ENCODE data around the gene RNF130. TPM values are rescaled to one million over a fixed set of nuclear protein-coding genes. Genes with fewer than 3 reads are reported as not detected.

The RNF130 gene
- total RNA-seq, 4 donors from 2014 or later, result 84.7 to 105 (median 98.5) TPM

DNA sequence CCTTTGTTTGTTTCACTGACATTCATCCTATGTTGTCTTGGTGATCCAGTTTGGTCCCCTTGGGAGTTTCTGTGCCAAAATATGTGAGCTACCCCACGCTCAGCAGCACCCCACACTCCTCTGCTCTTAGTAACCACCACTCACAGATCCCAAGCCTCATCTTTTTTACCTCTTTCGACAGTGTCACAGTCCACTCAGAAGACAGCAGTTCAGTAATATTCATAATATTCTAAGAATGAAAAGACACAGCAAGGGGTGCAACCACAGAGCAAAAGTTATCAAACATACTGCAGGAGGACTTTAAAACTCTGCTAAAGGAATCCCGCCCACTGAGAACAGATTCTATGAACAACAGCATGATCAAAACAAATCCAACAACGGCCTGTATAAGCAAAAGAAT, 28.2 kb downstream of the RNF130 start:
- peaks cover 0 to 20% of the 10 kb centered on the region in 2 donors for H3K36me3 ChIP-seq
- peaks cover 0 to 32% (median 4%) of the 10 kb centered on the region in 3 donors for H3K4me1 ChIP-seq
- no peak for ATAC-seq
- TF ChIP-seq POLR2AphosphoS5 (IDR thresholded peaks at IDR 0.05) (no peak), EP300 (IDR thresholded peaks at IDR 0.05) (no peak), POLR2A (IDR thresholded peaks at IDR 0.05) (no peak)
- TF ChIP-seq, protein P1, sequence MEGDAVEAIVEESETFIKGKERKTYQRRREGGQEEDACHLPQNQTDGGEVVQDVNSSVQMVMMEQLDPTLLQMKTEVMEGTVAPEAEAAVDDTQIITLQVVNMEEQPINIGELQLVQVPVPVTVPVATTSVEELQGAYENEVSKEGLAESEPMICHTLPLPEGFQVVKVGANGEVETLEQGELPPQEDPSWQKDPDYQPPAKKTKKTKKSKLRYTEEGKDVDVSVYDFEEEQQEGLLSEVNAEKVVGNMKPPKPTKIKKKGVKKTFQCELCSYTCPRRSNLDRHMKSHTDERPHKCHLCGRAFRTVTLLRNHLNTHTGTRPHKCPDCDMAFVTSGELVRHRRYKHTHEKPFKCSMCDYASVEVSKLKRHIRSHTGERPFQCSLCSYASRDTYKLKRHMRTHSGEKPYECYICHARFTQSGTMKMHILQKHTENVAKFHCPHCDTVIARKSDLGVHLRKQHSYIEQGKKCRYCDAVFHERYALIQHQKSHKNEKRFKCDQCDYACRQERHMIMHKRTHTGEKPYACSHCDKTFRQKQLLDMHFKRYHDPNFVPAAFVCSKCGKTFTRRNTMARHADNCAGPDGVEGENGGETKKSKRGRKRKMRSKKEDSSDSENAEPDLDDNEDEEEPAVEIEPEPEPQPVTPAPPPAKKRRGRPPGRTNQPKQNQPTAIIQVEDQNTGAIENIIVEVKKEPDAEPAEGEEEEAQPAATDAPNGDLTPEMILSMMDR (IDR thresholded peaks at IDR 0.05), result no peak
- WGBS, 2 donors (ENCODE audit: low coverage in 1 of 2), result 52 to 65% methylated on average over 3 of the region's 4 CpGs
- H3K27ac ChIP-seq, result no peak overlapping the region
- H3K9me3 ChIP-seq, result no peaks in the 10 kb centered on the region
- H3K4me3 ChIP-seq, result no peak overlapping the region
- H3K27me3 ChIP-seq, result no peaks in the 10 kb centered on the region

- WGBS, 2 donors (ENCODE audit: low coverage in 1 of 2), result 92 to 94% methylated on average over 13 to 15 of the region's 15 CpGs
- TF ChIP-seq, protein P1 (IDR thresholded peaks at IDR 0.05), result no peak
- TF ChIP-seq POLR2A (IDR thresholded peaks at IDR 0.05) (no peak), EP300 (IDR thresholded peaks at IDR 0.05) (no peak), POLR2AphosphoS5 (IDR thresholded peaks at IDR 0.05) (no peak)
- Histone ChIP-seq H3K9me3 (no peaks in the 10 kb centered on the region), H3K27ac (no peak overlapping the region), H3K27me3 (no peaks in the 10 kb centered on the region), H3K36me3 (peaks cover 0 to 37% of the 10 kb centered on the region in 2 donors), H3K4me1 (peaks cover 0 to 14% (median 0%) of the 10 kb centered on the region in 3 donors), H3K4me3 (no peak overlapping the region)
- no peak for ATAC-seq
These were observed 30.0 kb downstream of the RNF130 start for GRCh38 chr5:180041301-180042274.

DNA sequence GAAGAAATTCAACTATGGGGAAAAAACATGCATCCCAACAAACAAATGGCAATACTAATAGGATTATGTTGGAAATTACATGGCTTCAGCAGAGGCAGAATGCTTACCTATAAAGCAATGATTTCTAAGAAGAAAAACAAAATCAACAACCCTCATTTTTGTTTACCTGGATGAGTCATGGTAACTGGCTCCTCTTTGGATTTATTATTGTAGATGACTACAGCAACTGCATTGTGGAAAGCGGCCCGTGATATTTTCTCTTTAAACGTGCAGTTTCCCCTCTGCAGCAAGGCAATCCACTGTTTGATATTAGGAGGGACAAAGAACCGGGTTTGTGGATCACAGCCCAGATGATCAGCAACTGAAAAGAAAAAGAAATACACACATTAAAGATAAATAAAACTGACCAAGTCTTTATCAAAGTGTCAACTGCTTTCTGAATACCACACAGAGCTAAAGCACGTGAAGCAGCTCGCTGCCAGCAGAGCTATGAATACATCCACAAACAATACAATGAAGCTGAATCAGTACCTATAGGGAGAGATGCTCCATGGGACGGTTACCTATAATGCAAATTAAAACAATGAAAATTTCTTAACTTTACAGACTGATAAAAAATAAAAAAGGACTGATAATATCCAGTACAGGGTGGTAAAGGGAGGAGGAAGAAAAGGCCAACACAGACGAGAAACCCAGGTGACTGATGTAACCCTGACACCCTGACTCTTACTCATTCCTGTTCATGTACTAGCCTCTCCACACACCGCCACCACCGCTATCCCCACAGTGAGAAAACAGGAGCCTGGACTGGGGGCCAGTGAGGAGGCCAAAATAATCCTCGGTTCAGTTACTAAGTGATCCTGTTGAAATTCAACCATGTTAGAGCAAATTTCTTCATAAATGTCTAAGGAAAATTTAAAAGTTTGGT, 31.0 kb downstream of the RNF130 start:
- no peak overlapping the region for H3K27ac ChIP-seq
- no peak overlapping the region for H3K4me3 ChIP-seq
- peaks cover 0 to 11% (median 0%) of the 10 kb centered on the region in 3 donors for H3K4me1 ChIP-seq
- WGBS, 2 donors (ENCODE audit: low coverage in 1 of 2), result 76 to 85% methylated on average over 7 to 11 of the region's 11 CpGs
- H3K27me3 ChIP-seq, result no peaks in the 10 kb centered on the region
- H3K36me3 ChIP-seq, result peaks cover 0 to 46% of the 10 kb centered on the region in 2 donors
- peaks cover 0 to 10% (median 0%) of the 10 kb centered on the region in 3 donors for H3K9me3 ChIP-seq
- no peak for ATAC-seq
- no peak for TF ChIP-seq POLR2AphosphoS5 (IDR thresholded peaks at IDR 0.05)

- WGBS, 2 donors (ENCODE audit: low coverage in 1 of 2), result 93% methylated on average over 4 to 5 of the region's 5 CpGs
- H3K4me1 ChIP-seq, result no peaks in the 10 kb centered on the region
- no peak overlapping the region for H3K4me3 ChIP-seq
- ATAC-seq, result no peak
- no peaks in the 10 kb centered on the region for H3K27me3 ChIP-seq
- TF ChIP-seq, protein P1 (IDR thresholded peaks at IDR 0.05), result no peak
- TF ChIP-seq POLR2AphosphoS5 (IDR thresholded peaks at IDR 0.05) (no peak), POLR2A (IDR thresholded peaks at IDR 0.05) (no peak), EP300 (IDR thresholded peaks at IDR 0.05) (no peak)
- peaks cover 0 to 14% (median 0%) of the 10 kb centered on the region in 3 donors for H3K9me3 ChIP-seq
- H3K36me3 ChIP-seq, result peaks cover 0 to 55% of the 10 kb centered on the region in 2 donors
- H3K27ac ChIP-seq, result no peak overlapping the region
These were observed 36.2 kb downstream of the RNF130 start for GRCh38 chr5:180035206-180035931.
